Kidney epithelial cell (primary cell): ENCODE results near the gene STK35. TPM values are rescaled to one million over a fixed set of nuclear protein-coding genes. Genes with fewer than 3 reads are reported as not detected.

Experiments used
- DNase-seq: peaks from one replicate; pipeline ENCODE4 v3.0.0-alpha.2; 2010; ENCODE audit warnings: low read depth
- H3K27me3 ChIP-seq: 2 replicates; pipeline ENCODE4 v1.6.0; 2011; ENCODE audit warnings: low read length; ENCODE audit not compliant: control insufficient read depth, insufficient read depth
- H3K36me3 ChIP-seq: 2 replicates; pipeline ENCODE4 v1.5.1; 2011; ENCODE audit warnings: low read length; ENCODE audit not compliant: control insufficient read depth, insufficient read depth
- H3K4me3 ChIP-seq: 2 replicates; pipeline ENCODE4 v1.5.1; 2011; ENCODE audit warnings: low read depth, mild to moderate bottlenecking, control low read depth, low read length
- CTCF ChIP-seq: IDR thresholded peaks from 2 replicates; pipeline ENCODE4 v1.5.1; 2011; ENCODE audit warnings: mild to moderate bottlenecking, moderate library complexity, low read length, control low read depth, inconsistent platforms; ENCODE audit not compliant: insufficient read depth, poor library complexity, severe bottlenecking
- total RNA-seq: library from RNA; depleted of rRNA; stranded (reverse); fragments of >200 nt; gene quantifications from 2 replicates; pipeline ENCODE4 v1.2.3, GENCODE V29; 2015

Gene STK35
- total RNA-seq, 1 donor from 2014 or later: 18.0 TPM

GRCh38 chr20:2164421-2164820 lies 62.8 kb downstream of the STK35 start:
- H3K4me3 ChIP-seq: no peak overlapping the region
- no peak for TF ChIP-seq CTCF
- DNase-seq: no peak

GRCh38 chr20:2164966-2165365 lies 63.3 kb downstream of the STK35 start:
- Histone ChIP-seq H3K4me3 (no peak overlapping the region), H3K27me3 (peaks cover 16% of the 10 kb centered on the region), H3K36me3 (no peaks in the 10 kb centered on the region)
- no peak for TF ChIP-seq CTCF
- no peak for DNase-seq

More at GRCh38 chr20:2164421-2164820, 62.8 kb downstream of the STK35 start:
- no peaks in the 10 kb centered on the region for H3K36me3 ChIP-seq
- peaks cover 16% of the 10 kb centered on the region for H3K27me3 ChIP-seq

- Histone ChIP-seq H3K27me3 (peaks cover 16% of the 10 kb centered on the region), H3K36me3 (no peaks in the 10 kb centered on the region), H3K4me3 (no peak overlapping the region)
- no peak for DNase-seq
- no peak for TF ChIP-seq CTCF
These were observed 64.2 kb downstream of the STK35 start for GRCh38 chr20:2165871-2166270.

- no peak for TF ChIP-seq CTCF
- Histone ChIP-seq H3K27me3 (peaks cover 16% of the 10 kb centered on the region), H3K4me3 (no peak overlapping the region)
These were observed 65.5 kb downstream of the STK35 start for GRCh38 chr20:2167112-2167511.

GRCh38 chr20:2168946-2169345 lies 67.3 kb downstream of the STK35 start:
- no peak for DNase-seq
- no peak overlapping the region for H3K4me3 ChIP-seq
- H3K36me3 ChIP-seq: no peaks in the 10 kb centered on the region
- peaks cover 15% of the 10 kb centered on the region for H3K27me3 ChIP-seq
- no peak for TF ChIP-seq CTCF

More at GRCh38 chr20:2167112-2167511, 65.5 kb downstream of the STK35 start:
- DNase-seq: no peak
- no peaks in the 10 kb centered on the region for H3K36me3 ChIP-seq

- DNase-seq: no peak
- no peak for TF ChIP-seq CTCF
- H3K27me3 ChIP-seq: peaks cover 12% of the 10 kb centered on the region
- H3K4me3 ChIP-seq: no peak overlapping the region
- H3K36me3 ChIP-seq: no peaks in the 10 kb centered on the region
These were observed 67.9 kb downstream of the STK35 start for GRCh38 chr20:2169456-2170088.
